ENCODE data around the gene NT5E. TPM values are rescaled to one million over a fixed set of nuclear protein-coding genes. Genes with fewer than 3 reads are reported as not detected.

NT5E gene
- total and polyA plus RNA-seq, 2 of the 13 experiments (the other 11 are each of a cell fraction or from before 2014, with no cell fraction given): 9.5 to 33.0 TPM

DNA sequence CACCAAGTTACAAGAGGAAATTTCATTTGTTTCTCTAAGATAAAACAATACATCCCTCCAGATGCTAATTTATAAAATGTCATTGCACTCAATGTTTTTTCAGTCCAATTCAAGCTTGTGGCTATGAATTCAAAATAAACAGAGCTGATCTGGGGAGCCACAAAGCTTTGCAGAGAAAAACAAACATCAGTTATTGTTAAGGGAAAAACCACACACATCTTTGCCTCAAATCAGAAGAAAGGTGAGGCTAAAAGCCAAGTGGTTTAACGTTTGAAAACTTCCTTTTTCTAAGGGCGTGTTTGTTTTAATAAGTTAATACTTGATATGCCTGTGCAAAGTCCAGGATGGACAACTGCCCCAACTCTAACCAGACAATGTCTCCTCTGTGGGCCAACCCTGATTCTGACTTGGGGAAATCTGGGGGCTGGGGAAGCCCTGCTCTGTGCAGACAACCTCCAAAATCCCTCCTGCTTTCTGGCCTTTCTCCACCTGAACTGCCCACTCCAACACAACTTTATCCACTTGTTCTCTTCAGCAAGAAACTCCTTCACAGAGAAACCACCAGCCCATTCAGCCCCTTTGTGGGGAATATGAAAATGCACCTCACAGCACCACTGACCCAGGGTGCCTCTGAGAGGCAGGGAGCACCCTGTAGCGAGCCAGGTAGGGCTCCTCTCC is 44.6 kb upstream of the NT5E start (continued):
- TF ChIP-seq, protein P1, sequence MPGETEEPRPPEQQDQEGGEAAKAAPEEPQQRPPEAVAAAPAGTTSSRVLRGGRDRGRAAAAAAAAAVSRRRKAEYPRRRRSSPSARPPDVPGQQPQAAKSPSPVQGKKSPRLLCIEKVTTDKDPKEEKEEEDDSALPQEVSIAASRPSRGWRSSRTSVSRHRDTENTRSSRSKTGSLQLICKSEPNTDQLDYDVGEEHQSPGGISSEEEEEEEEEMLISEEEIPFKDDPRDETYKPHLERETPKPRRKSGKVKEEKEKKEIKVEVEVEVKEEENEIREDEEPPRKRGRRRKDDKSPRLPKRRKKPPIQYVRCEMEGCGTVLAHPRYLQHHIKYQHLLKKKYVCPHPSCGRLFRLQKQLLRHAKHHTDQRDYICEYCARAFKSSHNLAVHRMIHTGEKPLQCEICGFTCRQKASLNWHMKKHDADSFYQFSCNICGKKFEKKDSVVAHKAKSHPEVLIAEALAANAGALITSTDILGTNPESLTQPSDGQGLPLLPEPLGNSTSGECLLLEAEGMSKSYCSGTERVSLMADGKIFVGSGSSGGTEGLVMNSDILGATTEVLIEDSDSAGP (CRISPR knock-in tag; IDR thresholded peaks at IDR 0.05; ENCODE audit: borderline replicate concordance): peak; percentile 5; the same call in 1 of the 2 replicates
- TF ChIP-seq SMAD1 (CRISPR knock-in tag; IDR thresholded peaks at IDR 0.05; ENCODE audit: borderline replicate concordance, low read depth): no peak
- TF ChIP-seq POGZ (CRISPR knock-in tag; IDR thresholded peaks at IDR 0.05): peak; percentile 56; the same call in 1 of the 2 replicates
- no peak for TF ChIP-seq ZKSCAN5 (CRISPR knock-in tag; IDR thresholded peaks at IDR 0.05)
- no peak for TF ChIP-seq ZNF224 (CRISPR knock-in tag; IDR thresholded peaks at IDR 0.05)
- TF ChIP-seq ZNF709 (CRISPR knock-in tag; IDR thresholded peaks at IDR 0.05): no peak
- peak; percentile 66 for TF ChIP-seq KAT8 (CRISPR knock-in tag; IDR thresholded peaks at IDR 0.05)
- no peak for TF ChIP-seq ZNF337 (CRISPR knock-in tag; IDR thresholded peaks at IDR 0.05; ENCODE audit: borderline replicate concordance, low read depth)
- TF ChIP-seq, protein P2, sequence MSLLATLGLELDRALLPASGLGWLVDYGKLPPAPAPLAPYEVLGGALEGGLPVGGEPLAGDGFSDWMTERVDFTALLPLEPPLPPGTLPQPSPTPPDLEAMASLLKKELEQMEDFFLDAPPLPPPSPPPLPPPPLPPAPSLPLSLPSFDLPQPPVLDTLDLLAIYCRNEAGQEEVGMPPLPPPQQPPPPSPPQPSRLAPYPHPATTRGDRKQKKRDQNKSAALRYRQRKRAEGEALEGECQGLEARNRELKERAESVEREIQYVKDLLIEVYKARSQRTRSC (CRISPR knock-in tag; IDR thresholded peaks at IDR 0.05; ENCODE audit: low read depth): no peak
- TF ChIP-seq, protein P3, sequence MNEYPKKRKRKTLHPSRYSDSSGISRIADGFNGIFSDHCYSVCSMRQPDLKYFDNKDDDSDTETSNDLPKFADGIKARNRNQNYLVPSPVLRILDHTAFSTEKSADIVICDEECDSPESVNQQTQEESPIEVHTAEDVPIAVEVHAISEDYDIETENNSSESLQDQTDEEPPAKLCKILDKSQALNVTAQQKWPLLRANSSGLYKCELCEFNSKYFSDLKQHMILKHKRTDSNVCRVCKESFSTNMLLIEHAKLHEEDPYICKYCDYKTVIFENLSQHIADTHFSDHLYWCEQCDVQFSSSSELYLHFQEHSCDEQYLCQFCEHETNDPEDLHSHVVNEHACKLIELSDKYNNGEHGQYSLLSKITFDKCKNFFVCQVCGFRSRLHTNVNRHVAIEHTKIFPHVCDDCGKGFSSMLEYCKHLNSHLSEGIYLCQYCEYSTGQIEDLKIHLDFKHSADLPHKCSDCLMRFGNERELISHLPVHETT (CRISPR knock-in tag; conservative IDR thresholded peaks at IDR 0.05): no peak
- no peak for TF ChIP-seq ZNF850 (CRISPR knock-in tag; conservative IDR thresholded peaks at IDR 0.05)
- TF ChIP-seq SKI (IDR thresholded peaks at IDR 0.05; ENCODE audit: partially characterized antibody): no peak
- TF ChIP-seq IKZF1 (IDR thresholded peaks at IDR 0.05): no peak
- TF ChIP-seq ETV6 (CRISPR knock-in tag; conservative IDR thresholded peaks at IDR 0.05): no peak
- TF ChIP-seq ETV5 (CRISPR knock-in tag; IDR thresholded peaks at IDR 0.05; ENCODE audit: borderline replicate concordance): peak; percentile 42; the same call in 1 of the 2 replicates
- no peak for TF ChIP-seq ZIK1 (CRISPR knock-in tag; IDR thresholded peaks at IDR 0.05; ENCODE audit: borderline replicate concordance, low read depth)
- peak; percentile 94 for TF ChIP-seq PPARG (CRISPR knock-in tag; conservative IDR thresholded peaks at IDR 0.05)
- peak; percentile 85; the same call in 1 of the 2 replicates for TF ChIP-seq NFKBIZ (CRISPR knock-in tag; IDR thresholded peaks at IDR 0.05)
- no peak for TF ChIP-seq FOXM1 (CRISPR knock-in tag; IDR thresholded peaks at IDR 0.05)
- no peak for TF ChIP-seq ZNF207 (IDR thresholded peaks at IDR 0.05; ENCODE audit: borderline replicate concordance)
- no peak for TF ChIP-seq ZNF549 (CRISPR knock-in tag; IDR thresholded peaks at IDR 0.05)
- no peak for TF ChIP-seq HOXA9 (CRISPR knock-in tag; IDR thresholded peaks at IDR 0.05; ENCODE audit: borderline replicate concordance)
- TF ChIP-seq, protein P4, sequence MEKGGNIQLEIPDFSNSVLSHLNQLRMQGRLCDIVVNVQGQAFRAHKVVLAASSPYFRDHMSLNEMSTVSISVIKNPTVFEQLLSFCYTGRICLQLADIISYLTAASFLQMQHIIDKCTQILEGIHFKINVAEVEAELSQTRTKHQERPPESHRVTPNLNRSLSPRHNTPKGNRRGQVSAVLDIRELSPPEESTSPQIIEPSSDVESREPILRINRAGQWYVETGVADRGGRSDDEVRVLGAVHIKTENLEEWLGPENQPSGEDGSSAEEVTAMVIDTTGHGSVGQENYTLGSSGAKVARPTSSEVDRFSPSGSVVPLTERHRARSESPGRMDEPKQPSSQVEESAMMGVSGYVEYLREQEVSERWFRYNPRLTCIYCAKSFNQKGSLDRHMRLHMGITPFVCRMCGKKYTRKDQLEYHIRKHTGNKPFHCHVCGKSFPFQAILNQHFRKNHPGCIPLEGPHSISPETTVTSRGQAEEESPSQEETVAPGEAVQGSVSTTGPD (CRISPR knock-in tag; IDR thresholded peaks at IDR 0.05): no peak
- peak; percentile 41; the same call in 1 of the 2 replicates for TF ChIP-seq ZNF331 (CRISPR knock-in tag; IDR thresholded peaks at IDR 0.05)
- TF ChIP-seq, protein P5, sequence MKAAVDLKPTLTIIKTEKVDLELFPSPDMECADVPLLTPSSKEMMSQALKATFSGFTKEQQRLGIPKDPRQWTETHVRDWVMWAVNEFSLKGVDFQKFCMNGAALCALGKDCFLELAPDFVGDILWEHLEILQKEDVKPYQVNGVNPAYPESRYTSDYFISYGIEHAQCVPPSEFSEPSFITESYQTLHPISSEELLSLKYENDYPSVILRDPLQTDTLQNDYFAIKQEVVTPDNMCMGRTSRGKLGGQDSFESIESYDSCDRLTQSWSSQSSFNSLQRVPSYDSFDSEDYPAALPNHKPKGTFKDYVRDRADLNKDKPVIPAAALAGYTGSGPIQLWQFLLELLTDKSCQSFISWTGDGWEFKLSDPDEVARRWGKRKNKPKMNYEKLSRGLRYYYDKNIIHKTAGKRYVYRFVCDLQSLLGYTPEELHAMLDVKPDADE (CRISPR knock-in tag; IDR thresholded peaks at IDR 0.05): no peak

Measured in HepG2 (cell line).